Memory B cell (primary cell): ENCODE data around the gene PTPN3.
A peak's percentile ranks its signal among the peaks of the same experiment; 100 is the strongest.

Experiments
- ATAC-seq: fragments of 150-1000 bp; cut with Tn5 transposase; 2 replicates; pipeline ENCODE4 v1.10.0; 2021; ENCODE audit warnings: low read depth, mild to moderate bottlenecking, moderate library complexity
- DNase-seq, 2 donors: peaks; one replicate each; pipeline ENCODE4 v3.0.0; 2022; ENCODE audit warnings: low spot score in 2 of 2
- H3K27ac Mint-ChIP-seq: one replicate; pipeline ENCODE4 v1.8.0; 2022; ENCODE audit warnings: mild to moderate bottlenecking, moderate library complexity, mixed read lengths
- H3K27me3 Mint-ChIP-seq: one replicate; pipeline ENCODE4 v1.8.0; 2022; ENCODE audit warnings: mixed read lengths
- H3K36me3 Mint-ChIP-seq: one replicate; pipeline ENCODE4 v1.8.0; 2022; ENCODE audit warnings: mild to moderate bottlenecking, mixed read lengths
- H3K4me1 Mint-ChIP-seq: one replicate; pipeline ENCODE4 v1.8.0; 2022; ENCODE audit warnings: mixed read lengths
- H3K4me3 Mint-ChIP-seq: one replicate; pipeline ENCODE4 v1.8.0; 2022; ENCODE audit warnings: mild to moderate bottlenecking, moderate library complexity, mixed read lengths
- H3K9me3 Mint-ChIP-seq: one replicate; pipeline ENCODE4 v1.8.0; 2022; ENCODE audit warnings: mixed read lengths

PTPN3 gene

GRCh38 chr9:109411069-109411761, 86.9 kb downstream of the PTPN3 start:
- DNase-seq (no peak), ATAC-seq (peak; percentile 33)
- Mint-ChIP-seq H3K36me3 (no peaks in the 10 kb centered on the region), H3K27me3 (peaks cover 9% of the 10 kb centered on the region), H3K4me1 (peaks cover 28% of the 10 kb centered on the region), H3K27ac (peak overlapping the region; percentile 95), H3K9me3 (no peaks in the 10 kb centered on the region), H3K4me3 (peak overlapping the region; percentile 69)

GRCh38 chr9:109409773-109410397, 88.2 kb downstream of the PTPN3 start:
- no peak overlapping the region for H3K27ac Mint-ChIP-seq
- no peaks in the 10 kb centered on the region for H3K9me3 Mint-ChIP-seq
- H3K27me3 Mint-ChIP-seq = peaks cover 5% of the 10 kb centered on the region
- H3K4me3 Mint-ChIP-seq = no peak overlapping the region
- DNase-seq (no peak), ATAC-seq (no peak)
- H3K36me3 Mint-ChIP-seq = no peaks in the 10 kb centered on the region
- peaks cover 18% of the 10 kb centered on the region for H3K4me1 Mint-ChIP-seq

GRCh38 chr9:109408759-109409462, 89.2 kb downstream of the PTPN3 start:
- no peak overlapping the region for H3K4me3 Mint-ChIP-seq
- H3K27ac Mint-ChIP-seq = no peak overlapping the region
- no peaks in the 10 kb centered on the region for H3K36me3 Mint-ChIP-seq
- ATAC-seq (no peak), DNase-seq (no peak)
- peaks cover 7% of the 10 kb centered on the region for H3K27me3 Mint-ChIP-seq
- no peaks in the 10 kb centered on the region for H3K9me3 Mint-ChIP-seq
- peaks cover 18% of the 10 kb centered on the region for H3K4me1 Mint-ChIP-seq

GRCh38 chr9:109403766-109404320, 94.3 kb downstream of the PTPN3 start:
- Mint-ChIP-seq H3K4me3 (no peak overlapping the region), H3K27ac (peak overlapping the region; percentile 41), H3K36me3 (no peaks in the 10 kb centered on the region), H3K9me3 (no peaks in the 10 kb centered on the region), H3K4me1 (peaks cover 18% of the 10 kb centered on the region), H3K27me3 (peaks cover 4% of the 10 kb centered on the region)
- DNase-seq (no peak), ATAC-seq (no peak)

GRCh38 chr9:109403116-109403515, 95.0 kb downstream of the PTPN3 start:
- peaks cover 4% of the 10 kb centered on the region for H3K27me3 Mint-ChIP-seq
- no peak for DNase-seq
- H3K27ac Mint-ChIP-seq = no peak overlapping the region
- no peaks in the 10 kb centered on the region for H3K36me3 Mint-ChIP-seq
- no peaks in the 10 kb centered on the region for H3K9me3 Mint-ChIP-seq
- peaks cover 20% of the 10 kb centered on the region for H3K4me1 Mint-ChIP-seq
- ATAC-seq = no peak
- no peak overlapping the region for H3K4me3 Mint-ChIP-seq

- no peaks in the 10 kb centered on the region for H3K36me3 Mint-ChIP-seq
- no peaks in the 10 kb centered on the region for H3K9me3 Mint-ChIP-seq
- H3K4me1 Mint-ChIP-seq = peaks cover 20% of the 10 kb centered on the region
- H3K27me3 Mint-ChIP-seq = peaks cover 4% of the 10 kb centered on the region
- peak; percentile 58 for ATAC-seq
- no peak for DNase-seq
- H3K27ac Mint-ChIP-seq = peak overlapping the region; percentile 67
- no peak overlapping the region for H3K4me3 Mint-ChIP-seq
These were observed 96.2 kb downstream of the PTPN3 start for GRCh38 chr9:109401990-109402318.

- Mint-ChIP-seq H3K4me3 (no peak overlapping the region), H3K4me1 (peaks cover 20% of the 10 kb centered on the region), H3K9me3 (no peaks in the 10 kb centered on the region), H3K27me3 (peaks cover 4% of the 10 kb centered on the region), H3K27ac (peak overlapping the region; percentile 67), H3K36me3 (no peaks in the 10 kb centered on the region)
- ATAC-seq (peak; percentile 63), DNase-seq (peak; percentile 38 to 45)
These were observed 96.7 kb downstream of the PTPN3 start for GRCh38 chr9:109401169-109401989.

GRCh38 chr9:109399258-109399767, 98.8 kb downstream of the PTPN3 start:
- H3K27ac Mint-ChIP-seq = peak overlapping the region; percentile 88
- H3K9me3 Mint-ChIP-seq = no peaks in the 10 kb centered on the region
- peaks cover 20% of the 10 kb centered on the region for H3K4me1 Mint-ChIP-seq
- H3K4me3 Mint-ChIP-seq = peak overlapping the region; percentile 47
- H3K36me3 Mint-ChIP-seq = no peaks in the 10 kb centered on the region
- ATAC-seq = peak; percentile 47
- DNase-seq = no peak
- H3K27me3 Mint-ChIP-seq = peaks cover 3% of the 10 kb centered on the region

- Mint-ChIP-seq H3K4me1 (no peaks in the 10 kb centered on the region), H3K36me3 (no peaks in the 10 kb centered on the region), H3K4me3 (no peak overlapping the region), H3K27me3 (peaks cover 11% of the 10 kb centered on the region), H3K9me3 (no peaks in the 10 kb centered on the region), H3K27ac (no peak overlapping the region)
- DNase-seq = no peak
- ATAC-seq = no peak
These were observed 106.9 kb downstream of the PTPN3 start for GRCh38 chr9:109391176-109391575.

GRCh38 chr9:109387856-109388255, 110.3 kb downstream of the PTPN3 start:
- no peaks in the 10 kb centered on the region for H3K36me3 Mint-ChIP-seq
- no peaks in the 10 kb centered on the region for H3K4me1 Mint-ChIP-seq
- no peak for ATAC-seq
- DNase-seq = no peak
- no peak overlapping the region for H3K4me3 Mint-ChIP-seq
- H3K9me3 Mint-ChIP-seq = no peaks in the 10 kb centered on the region
- H3K27me3 Mint-ChIP-seq = peaks cover 22% of the 10 kb centered on the region
- no peak overlapping the region for H3K27ac Mint-ChIP-seq

- DNase-seq = no peak
- H3K9me3 Mint-ChIP-seq = no peaks in the 10 kb centered on the region
- no peaks in the 10 kb centered on the region for H3K4me1 Mint-ChIP-seq
- no peak overlapping the region for H3K27ac Mint-ChIP-seq
- ATAC-seq = no peak
- no peak overlapping the region for H3K4me3 Mint-ChIP-seq
- H3K27me3 Mint-ChIP-seq = peaks cover 27% of the 10 kb centered on the region
- no peaks in the 10 kb centered on the region for H3K36me3 Mint-ChIP-seq
These were observed 110.9 kb downstream of the PTPN3 start for GRCh38 chr9:109387206-109387605.

GRCh38 chr9:109385499-109385898, 112.6 kb downstream of the PTPN3 start:
- H3K4me3 Mint-ChIP-seq = no peak overlapping the region
- no peaks in the 10 kb centered on the region for H3K9me3 Mint-ChIP-seq
- H3K4me1 Mint-ChIP-seq = peaks cover 6% of the 10 kb centered on the region
- no peaks in the 10 kb centered on the region for H3K36me3 Mint-ChIP-seq
- no peak for ATAC-seq
- H3K27me3 Mint-ChIP-seq = peaks cover 28% of the 10 kb centered on the region
- H3K27ac Mint-ChIP-seq = no peak overlapping the region
- DNase-seq = no peak

- no peaks in the 10 kb centered on the region for H3K36me3 Mint-ChIP-seq
- ATAC-seq (no peak), DNase-seq (no peak)
- H3K4me3 Mint-ChIP-seq = no peak overlapping the region
- H3K4me1 Mint-ChIP-seq = peaks cover 6% of the 10 kb centered on the region
- H3K27me3 Mint-ChIP-seq = peaks cover 31% of the 10 kb centered on the region
- H3K27ac Mint-ChIP-seq = no peak overlapping the region
- no peaks in the 10 kb centered on the region for H3K9me3 Mint-ChIP-seq
These were observed 114.2 kb downstream of the PTPN3 start for GRCh38 chr9:109383947-109384346.
